ENCODE measurements around the gene ITGA11.

Gene ITGA11

DNA sequence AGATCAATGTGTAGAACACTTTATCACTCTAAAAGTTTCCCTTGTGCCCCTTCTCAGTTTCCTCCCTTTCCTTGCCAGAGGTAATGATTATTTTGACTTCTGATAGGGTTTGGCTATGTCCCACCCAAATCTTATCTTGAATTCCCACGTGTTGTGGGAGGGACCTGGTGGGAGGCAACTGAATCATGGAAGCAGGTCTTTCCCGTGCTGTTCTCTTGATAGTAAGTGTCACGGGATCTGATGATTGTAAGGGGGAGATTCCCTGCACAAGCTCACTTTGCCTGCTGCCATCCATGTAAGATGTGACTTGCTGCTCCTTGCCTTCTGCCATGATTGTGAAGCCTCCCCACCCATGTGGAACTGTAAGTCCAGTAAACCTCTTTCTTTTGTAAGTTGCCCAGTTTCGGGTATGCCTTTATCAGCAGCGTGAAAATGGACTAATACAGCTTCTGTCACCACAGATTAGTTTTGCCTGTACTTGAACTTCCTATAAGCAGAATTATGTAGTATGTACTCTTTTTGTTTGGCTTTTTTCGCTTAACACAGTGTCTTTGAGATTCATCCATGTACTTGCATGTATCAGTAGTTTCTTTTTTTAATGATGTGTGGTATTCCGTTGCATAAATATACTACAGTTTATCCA is 147.2 kb downstream of the ITGA11 start:
- DNase-seq = no peak

- DNase-seq = no peak
Measured at GRCh38 chr15:68283401-68283800, 148.6 kb downstream of the ITGA11 start.

DNA sequence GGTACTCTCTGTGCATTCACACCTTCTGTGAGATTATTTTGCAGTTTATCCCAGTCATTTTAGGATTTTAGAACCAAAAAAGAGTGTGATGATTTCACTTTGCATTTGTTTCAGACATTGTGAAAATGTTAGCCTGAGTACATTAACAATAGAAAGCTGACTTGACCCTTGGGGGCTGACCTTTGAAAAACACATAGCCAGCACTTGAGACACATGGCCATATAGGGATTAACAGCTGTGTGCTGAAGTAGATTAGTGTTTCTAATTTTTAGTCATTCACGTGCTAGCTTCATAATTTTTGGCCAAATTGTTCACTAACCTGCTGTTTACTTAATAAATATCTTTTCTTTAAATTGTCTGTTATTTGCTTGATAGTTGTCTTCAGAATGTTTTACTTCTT is 151.0 kb downstream of the ITGA11 start:
- DNase-seq = no peak

GRCh38 chr15:68279779-68280753 is 151.9 kb downstream of the ITGA11 start:
- DNase-seq = no peak

GRCh38 chr15:68278595-68279405 is 153.2 kb downstream of the ITGA11 start:
- DNase-seq = peak; percentile 21 to 47

DNA sequence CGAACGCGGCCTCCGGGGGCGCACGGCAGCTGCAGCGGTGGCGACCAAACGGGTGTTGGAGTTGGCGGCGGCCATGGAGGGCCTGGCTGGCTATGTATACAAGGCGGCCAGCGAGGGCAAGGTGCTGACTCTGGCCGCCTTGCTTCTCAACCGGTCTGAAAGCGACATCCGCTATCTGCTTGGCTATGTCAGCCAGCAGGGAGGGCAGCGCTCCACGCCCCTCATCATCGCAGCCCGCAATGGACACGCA is 153.7 kb downstream of the ITGA11 start:
- DNase-seq = peak in 1 of 2 experiments; percentile 45

DNA sequence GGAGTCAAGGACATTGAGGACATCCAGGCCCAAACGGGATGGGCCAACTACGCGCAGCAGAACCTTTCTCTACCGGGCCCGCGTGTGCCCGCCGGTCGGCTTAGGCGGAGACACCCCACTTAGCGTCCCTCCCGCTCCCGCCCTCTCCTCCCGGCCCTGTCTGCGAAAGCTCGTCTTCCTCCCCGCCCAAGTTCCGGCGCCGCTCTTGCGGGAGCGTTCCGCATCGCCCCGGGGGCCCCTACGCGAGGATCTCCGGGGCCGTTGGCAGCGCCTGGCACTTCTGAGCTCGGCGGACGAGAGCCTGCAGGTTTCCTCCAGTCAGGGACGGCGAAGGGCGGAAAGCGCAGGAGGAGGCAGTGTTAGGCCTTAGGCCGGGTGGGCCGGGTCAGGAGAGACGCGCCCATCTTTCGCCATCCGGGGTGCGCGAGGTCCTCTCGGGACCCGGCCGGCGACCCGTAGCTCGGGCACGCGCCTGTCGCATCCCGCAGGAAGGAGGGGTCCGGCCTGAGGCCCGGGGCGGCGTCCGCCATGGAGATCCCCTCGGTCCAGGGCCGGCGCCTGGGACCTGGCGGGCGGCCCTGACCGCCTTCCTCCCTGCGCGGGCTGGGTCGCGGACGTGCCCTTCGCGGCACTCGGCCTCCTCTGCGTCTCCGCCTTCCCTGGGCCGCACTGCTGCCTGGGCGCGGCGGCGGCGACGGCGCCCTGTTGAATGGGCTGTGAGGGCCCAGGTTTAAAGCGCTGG is 154.2 kb downstream of the ITGA11 start, which contains the start of gene FEM1B:
TSS of gene FEM1B (plus strand) at position 143 of the 742 bp plus-strand sequence. CDS start 673 bp downstream, outside the sequence.
- peak; percentile 88 to 90 for DNase-seq

GRCh38 chr15:68277131-68277602 is 154.8 kb downstream of the ITGA11 start:
- DNase-seq = peak; percentile 75 to 86

- no peak for DNase-seq
Measured at GRCh38 chr15:68276668-68277067, 155.3 kb downstream of the ITGA11 start.

DNA sequence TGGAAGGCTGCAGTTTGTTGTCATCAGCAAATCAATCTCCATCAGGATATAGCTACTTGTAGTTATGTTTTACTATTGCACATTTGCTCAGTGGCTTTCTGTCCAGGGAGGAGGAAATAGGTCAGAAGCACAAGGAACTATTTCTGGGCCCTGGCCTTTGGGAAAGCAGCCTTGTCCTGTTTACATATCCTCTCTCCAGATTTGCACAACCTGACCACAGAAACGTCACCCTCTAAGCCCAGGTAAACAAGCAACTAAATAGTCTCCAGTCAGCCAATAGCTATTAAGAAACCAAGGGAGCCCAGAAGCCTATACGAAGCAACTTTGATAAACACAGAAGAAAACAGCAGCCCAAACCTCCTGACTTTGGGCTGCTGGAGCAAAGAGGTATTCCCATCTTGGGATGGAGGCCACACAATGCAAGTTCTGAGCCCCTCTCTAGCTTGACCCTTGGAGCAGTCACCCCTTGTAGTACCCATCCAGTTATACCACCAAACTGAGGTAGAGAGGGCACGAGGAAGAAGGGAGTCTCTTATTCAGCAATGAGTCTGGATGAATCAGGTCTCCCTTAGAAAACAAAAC is 156.7 kb downstream of the ITGA11 start:
- no peak for DNase-seq

- DNase-seq = no peak
Measured at GRCh38 chr15:68274201-68274848, 157.6 kb downstream of the ITGA11 start.

DNA sequence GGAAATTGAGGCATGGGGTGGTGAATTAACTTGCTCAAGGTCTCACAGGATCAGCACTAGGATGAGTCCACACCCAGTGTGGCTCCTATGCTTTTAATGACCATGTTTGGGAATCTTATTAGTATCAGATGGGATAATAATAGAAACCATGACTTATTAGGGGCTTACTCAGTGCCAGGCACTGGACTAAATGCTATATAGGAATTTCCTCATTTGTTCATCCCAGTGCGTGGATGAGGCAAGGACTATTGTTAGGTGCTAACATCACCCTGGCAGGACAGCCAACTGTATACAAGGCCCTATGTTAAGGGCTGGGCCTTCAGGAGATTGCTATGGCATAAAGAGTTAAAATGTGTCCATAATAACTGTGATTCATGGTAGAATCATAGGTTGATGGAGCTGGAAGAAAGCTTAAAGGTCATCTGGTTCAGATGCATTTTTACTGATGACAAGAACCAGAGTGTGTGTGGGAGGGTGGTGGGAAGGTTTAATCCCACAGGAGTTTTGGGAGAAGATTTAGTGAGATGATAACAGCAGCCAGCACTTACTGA is 159.2 kb downstream of the ITGA11 start:
- no peak for DNase-seq

GRCh38 chr15:68271854-68272471 is 160.0 kb downstream of the ITGA11 start:
- no peak for DNase-seq

DNA sequence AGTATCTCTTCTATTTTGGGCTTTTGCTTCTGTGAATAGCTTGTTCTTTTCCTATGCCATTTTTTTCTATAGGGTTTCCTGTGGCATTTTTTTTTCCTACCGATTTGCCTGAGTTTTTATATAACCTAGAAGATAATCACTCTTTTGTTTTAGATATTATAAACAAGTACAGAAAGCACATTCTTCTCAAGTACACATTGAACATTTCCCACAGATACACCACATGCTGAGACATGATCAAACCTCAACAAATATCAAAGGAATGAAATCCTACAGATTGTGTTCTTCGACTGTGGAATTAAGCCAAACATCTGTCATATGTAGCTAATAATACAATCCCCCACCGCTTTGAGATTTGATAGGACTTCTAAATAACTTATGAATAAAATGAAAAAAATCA is 163.6 kb downstream of the ITGA11 start:
- DNase-seq = no peak

DNA sequence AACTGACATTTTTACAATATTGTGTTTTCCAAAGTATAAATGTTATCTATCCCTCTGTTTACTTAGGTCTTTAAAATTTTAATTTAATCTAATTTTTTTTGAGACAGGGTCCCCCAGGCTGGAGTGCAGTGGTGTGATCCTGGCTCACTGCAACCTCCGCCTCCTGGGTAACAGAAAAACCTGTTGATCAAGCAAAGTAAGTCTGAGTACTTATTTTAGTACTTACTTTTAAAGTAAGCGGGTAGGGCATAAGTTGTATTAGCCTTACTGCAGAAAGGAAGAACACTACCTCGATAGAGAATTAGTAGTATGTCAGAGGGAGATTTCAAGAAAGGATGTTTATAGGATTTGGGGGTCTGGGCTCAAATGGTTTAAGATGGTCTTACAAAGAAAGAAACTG is 166.3 kb downstream of the ITGA11 start:
- DNase-seq = no peak

GRCh38 chr15:68265081-68265480 is 166.9 kb downstream of the ITGA11 start:
- no peak for DNase-seq

DNA sequence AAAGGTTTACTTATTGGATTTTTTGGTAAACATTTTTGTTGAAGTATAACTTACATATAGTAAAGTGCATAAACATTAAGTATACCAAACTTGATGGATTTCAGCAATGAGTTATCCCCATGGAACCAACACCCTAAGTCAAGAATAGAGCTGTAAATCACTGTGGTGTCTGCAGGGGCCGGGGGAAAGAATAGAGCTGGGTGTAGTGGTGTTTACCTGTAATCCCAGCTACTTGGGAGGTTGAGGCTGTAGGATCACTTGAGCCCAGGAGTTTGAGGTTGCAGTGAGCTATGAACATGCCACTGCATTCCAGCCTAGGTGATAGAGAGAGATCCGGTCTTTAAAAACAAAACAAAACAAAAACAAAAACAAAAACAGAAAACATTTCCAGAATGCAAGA is 167.7 kb downstream of the ITGA11 start:
- no peak for DNase-seq

DNA sequence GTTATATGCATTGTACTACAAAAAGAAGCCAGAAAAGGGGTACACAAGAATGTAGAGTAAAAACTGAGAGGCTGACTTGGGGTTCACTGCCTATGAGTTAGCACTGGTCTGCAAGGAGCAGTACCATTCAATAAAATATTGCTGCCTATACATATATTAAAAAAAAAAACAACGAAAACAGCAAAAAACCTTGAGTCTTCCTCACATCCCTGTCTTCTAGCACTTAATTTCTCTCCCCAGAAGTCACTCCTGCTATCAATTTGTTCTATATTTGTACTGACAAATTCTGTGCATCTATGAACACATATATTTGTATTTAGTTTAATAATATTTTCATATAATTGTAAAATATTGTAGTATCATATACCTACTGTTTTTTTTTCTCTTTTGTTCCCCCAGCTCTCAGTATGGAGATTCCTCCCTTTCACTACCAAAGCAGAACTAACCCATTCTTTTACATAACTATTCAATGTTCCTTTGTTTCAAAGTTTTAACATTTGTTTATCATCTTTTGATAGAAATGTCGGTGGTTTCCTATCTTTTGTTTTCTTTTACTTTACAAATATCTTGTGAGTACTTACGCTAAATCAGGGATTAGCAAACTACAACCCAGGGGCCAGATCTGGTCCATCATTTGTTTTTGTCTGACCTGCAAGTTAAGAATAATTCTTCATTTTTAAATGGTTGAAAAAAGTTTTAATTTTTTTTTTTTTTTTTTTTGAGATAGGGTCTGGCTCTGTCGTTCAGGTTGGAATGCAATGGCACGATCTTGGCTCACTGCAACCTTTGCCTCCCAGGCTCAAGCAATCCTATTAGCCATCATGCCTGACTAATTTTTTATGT is 169.2 kb downstream of the ITGA11 start:
- DNase-seq = no peak

DNA sequence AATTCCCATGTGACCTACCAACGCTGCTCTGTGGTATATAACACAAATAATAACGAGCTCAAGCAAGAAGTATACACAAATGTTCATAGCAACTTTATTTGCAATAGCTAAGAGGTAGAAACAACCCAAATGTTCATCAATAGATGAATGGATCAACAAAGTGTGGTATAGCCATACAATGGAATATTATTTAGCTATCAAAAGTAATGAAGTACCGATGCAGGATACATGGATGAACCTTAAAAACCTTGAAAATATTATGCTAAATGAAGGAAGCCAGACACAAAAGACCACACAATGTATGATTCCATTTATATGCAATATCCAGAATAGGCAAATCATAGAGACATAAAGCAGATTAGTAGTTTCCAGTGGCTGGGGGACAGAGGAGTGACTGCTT is 170.0 kb downstream of the ITGA11 start:
- DNase-seq = no peak

- DNase-seq = no peak
Measured at GRCh38 chr15:68261241-68261640, 170.7 kb downstream of the ITGA11 start.
